GM12878 (cell line): ENCODE measurements around the gene MYL3. TPM values are rescaled to one million over a fixed set of nuclear protein-coding genes. Genes with fewer than 3 reads are reported as not detected.

Experiments
- ATAC-seq: fragments of 200-7000 bp; cut with Tn5 transposase; 3 replicates; pipeline ENCODE4 v1.9.1; 2020; ENCODE audit warnings: mild to moderate bottlenecking, moderate library complexity
- BruUV-seq: library from RNA; stranded (reverse); fragments of 400-500 nt; replicated peaks from 2 replicates; lab custom pipeline; 2021; lab: Mats Ljungman, UMichigan
- CTCF ChIA-PET: fragments of 300-600 bp; sonication (Branson Sonifier 250); formaldehyde crosslinking; extraction: SDS; loops from one replicate; lab custom pipeline; 2021; ENCODE audit warnings: inconsistent platforms; lab: Yijun Ruan, JAX
- POLR2A ChIA-PET: fragments of 350-600 bp; formaldehyde crosslinking; extraction: SDS; loops from one replicate; lab custom pipeline; 2021; ENCODE audit warnings: inconsistent platforms; lab: Charles Lee
- RAD21 ChIA-PET: fragments of 300-600 bp; sonication (Branson Sonifier 250); formaldehyde crosslinking; loops from one replicate; lab custom pipeline; 2023; ENCODE audit warnings: antibody characterized with exemption; ENCODE audit not compliant: unreplicated experiment; lab: Charles Lee
- SMC1A ChIA-PET: fragments of 300-600 bp; sonication (Branson Sonifier 250); formaldehyde crosslinking; loops from one replicate; lab custom pipeline; 2023; ENCODE audit not compliant: unreplicated experiment, uncharacterized antibody; lab: Charles Lee
- DNase-seq: peaks from one replicate; pipeline ENCODE4 v3.0.0-alpha.2; 2011; ENCODE audit warnings: low read depth, low spot score
- FAIRE-seq: peaks from 3 replicates; lab custom pipeline; 2011; peaks lifted over from hg19 to GRCh38; lab: Jason Lieb, UNC
- H2AFZ ChIP-seq: 2 replicates; pipeline ENCODE4 v1.6.0; 2011; ENCODE audit warnings: low read depth, low read length, control low read depth; ENCODE audit not compliant: control insufficient read depth
- H3K27ac ChIP-seq: 2 replicates; pipeline ENCODE4 v1.5.1; 2011; ENCODE audit warnings: control low read depth; ENCODE audit not compliant: control insufficient read depth, insufficient read depth
- H3K27me3 ChIP-seq, 2 experiments: replicated peaks in 1 of 2; 2 replicates each; pipeline versions ENCODE4 v1.6.0 to v1.6.1; 2011; ENCODE audit warnings: low read length in 1 of 2; ENCODE audit not compliant: control insufficient read depth in 2 of 2, insufficient read depth in 2 of 2
- H3K36me3 ChIP-seq, 2 experiments: 2 replicates each; pipeline ENCODE4 v1.5.1; 2011; ENCODE audit warnings: low read length in 1 of 2; ENCODE audit not compliant: control insufficient read depth in 2 of 2, insufficient read depth in 2 of 2
- H3K4me1 ChIP-seq: 2 replicates; pipeline ENCODE4 v1.6.1; 2011; ENCODE audit warnings: mild to moderate bottlenecking, low read length, moderate library complexity, mixed read lengths; ENCODE audit not compliant: control insufficient read depth, insufficient read depth
- H3K4me2 ChIP-seq: 2 replicates; pipeline ENCODE4 v1.6.0; 2011; ENCODE audit warnings: control low read depth; ENCODE audit not compliant: control insufficient read depth, insufficient read depth
- H3K4me3 ChIP-seq: fragments of 200-600 bp; sonication (generic); 2 replicates; pipeline ENCODE4 v1.5.1; 2016
- H3K79me2 ChIP-seq: 2 replicates; pipeline ENCODE4 v1.6.0; 2011; ENCODE audit warnings: low read length; ENCODE audit not compliant: control insufficient read depth, insufficient read depth
- H3K9ac ChIP-seq: 2 replicates; pipeline ENCODE4 v1.8.0; 2011; ENCODE audit warnings: low read length, control low read depth, mixed read lengths; ENCODE audit not compliant: control insufficient read depth, insufficient read depth
- H3K9me3 ChIP-seq: replicated peaks from 3 replicates; pipeline ENCODE4 v1.5.1; 2011; ENCODE audit warnings: mild to moderate bottlenecking, low read length; ENCODE audit not compliant: control insufficient read depth, insufficient read depth
- H4K20me1 ChIP-seq: 2 replicates; pipeline ENCODE4 v1.6.0; 2011; ENCODE audit not compliant: control insufficient read depth, insufficient read depth
- BHLHE40 ChIP-seq, 2 experiments: fragments of 450-650 bp in 1 of 2; IDR thresholded peaks; 2 replicates each; pipeline ENCODE4 v1.6.1; 2011 to 2017; ENCODE audit warnings: low read depth in 2 of 2, borderline replicate concordance in 1 of 2, improper control_type of control experiment in 1 of 2, low read length in 1 of 2, mild to moderate bottlenecking in 1 of 2
- CEBPB ChIP-seq, 2 experiments: fragments of 150-350 bp in 1 of 2; IDR thresholded peaks; 2 replicates each; pipeline ENCODE4 v1.6.1; 2012 to 2014; ENCODE audit warnings: low read depth in 2 of 2, low read length in 2 of 2, borderline replicate concordance in 1 of 2, inconsistent platforms in 1 of 2
- CTCF ChIP-seq, 3 experiments: IDR thresholded peaks in 2 of 3; conservative IDR thresholded peaks in 1 of 3; 2 replicates each; pipeline ENCODE4 v1.5.1; 2011; ENCODE audit warnings: low read depth in 3 of 3, low read length in 3 of 3, mild to moderate bottlenecking in 3 of 3, control low read depth in 2 of 3, moderate library complexity in 2 of 3, inconsistent platforms in 1 of 3, mixed read lengths in 1 of 3; ENCODE audit not compliant: control insufficient read depth in 2 of 3, insufficient read depth in 1 of 3; ENCODE audit errors: extremely low read depth in 1 of 3
- MXI1 ChIP-seq: fragments of 150-350 bp; IDR thresholded peaks from 2 replicates; pipeline ENCODE4 v1.6.1; 2011; ENCODE audit warnings: low read depth, mild to moderate bottlenecking, inconsistent platforms, low read length, improper control_type of control experiment
- NR2F1 ChIP-seq: fragments of 450-650 bp; conservative IDR thresholded peaks from 2 replicates; pipeline ENCODE4 v1.6.1; 2017; ENCODE audit warnings: mild to moderate bottlenecking
- RAD21 ChIP-seq: IDR thresholded peaks from 2 replicates; pipeline ENCODE4 v1.6.1; 2011; ENCODE audit warnings: mild to moderate bottlenecking, low read depth, low read length, moderate library complexity; ENCODE audit not compliant: insufficient read depth
- RUNX3 ChIP-seq: IDR thresholded peaks from 2 replicates; pipeline ENCODE4 v1.6.1; 2012; ENCODE audit warnings: low read length, inconsistent platforms
- SKIL ChIP-seq: fragments of 450-650 bp; IDR thresholded peaks from 2 replicates; pipeline ENCODE4 v1.6.1; 2017; ENCODE audit warnings: mild to moderate bottlenecking, low read depth, inconsistent platforms; ENCODE audit not compliant: poor library complexity, severe bottlenecking
- SMC3 ChIP-seq: IDR thresholded peaks from 2 replicates; pipeline ENCODE4 v1.6.1; 2011; ENCODE audit warnings: low read length, improper control_type of control experiment, borderline replicate concordance
- STAT3 ChIP-seq: IDR thresholded peaks from 2 replicates; pipeline ENCODE4 v1.6.1; 2011; ENCODE audit warnings: low read depth, low read length, improper control_type of control experiment
- YY1 ChIP-seq: IDR thresholded peaks from 2 replicates; pipeline ENCODE4 v1.6.1; 2011; ENCODE audit warnings: low read depth, mild to moderate bottlenecking, low read length
- ZNF592 ChIP-seq: fragments of 450-650 bp; IDR thresholded peaks from 2 replicates; pipeline ENCODE4 v1.6.1; 2017; ENCODE audit warnings: mild to moderate bottlenecking, moderate library complexity
- WGBS: methylation state at CpG from one replicate; pipeline ENCODE4 v1.1.6; 2016; ENCODE audit warnings: low lambda C conversion rate; ENCODE audit not compliant: insufficient replicate concordance, insufficient coverage; ENCODE audit errors: missing lambda C conversion rate; 5-methylcytosine and 5-hydroxymethylcytosine counted together
- in situ Hi-C: fragments of 300-500 bp; cut with MboI; formaldehyde crosslinking; loops from 9 replicates; pipeline ENCODE4 v1.14.3; 2018; ENCODE audit warnings: mixed read lengths
- intact Hi-C: fragments of 100-400 bp; cut with micrococcal nuclease; formaldehyde crosslinking; loops from one replicate; pipeline ENCODE4 v1.14.2; 2022; ENCODE audit not compliant: unreplicated experiment
- polyA plus RNA-seq, 11 experiments: library from polyadenylated mRNA; depleted of rRNA in 4 of 11; unstranded in 6 of 11; stranded (reverse) in 5 of 11; fragments of >200 nt; fragmentation: Nextera tagmentation in 4 of 11; fragmentation: Illumina TruSeq in 1 of 11; extraction: Ambion mirVana in 4 of 11; extraction: Trizol in 1 of 11; gene quantifications; 1 replicate in 1 of 11; 2 replicates in 10 of 11; pipeline versions ENCODE4 v1.2.1 to v1.2.3, GENCODE V29; 2011 to 2016; ENCODE audit warnings: inconsistent platforms in 2 of 11, missing spikeins in 2 of 11, low read depth in 1 of 11
- total RNA-seq, 4 experiments: library from RNA; depleted of rRNA in 3 of 4; stranded (reverse); fragments of >200 nt in 3 of 4; fragmentation: Illumina TruSeq in 1 of 4; extraction: Trizol in 1 of 4; gene quantifications; 2 replicates each; pipeline versions ENCODE4 v1.2.1 to v1.2.3, GENCODE V29; 2013 to 2021

Gene MYL3
- total and polyA plus RNA-seq, 10 of the 15 experiments (the other 5 are each of a cell fraction or from before 2014, with no cell fraction given), result 0.40 TPM; not detected in 9

GRCh38 chr3:46866720-46867549, 3.7 kb upstream of the MYL3 start:
- FAIRE-seq (peak; percentile 66), DNase-seq (no peak), ATAC-seq (peak; percentile 87)
- Histone ChIP-seq H3K27ac (no peak overlapping the region), H3K4me3 (no peak overlapping the region), H3K79me2 (no peaks in the 10 kb centered on the region), H3K27me3 (no peaks in the 10 kb centered on the region; a peak in 1 of 4 replicates), H3K4me1 (no peaks in the 10 kb centered on the region), H4K20me1 (no peaks in the 10 kb centered on the region), H2AFZ (no peak overlapping the region), H3K36me3 (no peaks in the 10 kb centered on the region), H3K9ac (no peak overlapping the region), H3K9me3 (no peaks in the 10 kb centered on the region), H3K4me2 (no peak overlapping the region)
- ChIA-PET POLR2A (no interaction called here), CTCF (interaction anchor here (0.6 to 4.1 kb wide), 18 partner anchors 12 to 504 kb away, joined by 3 to 35 read pairs (median 6); no protein-coding TSS in a partner anchor), RAD21 (interaction anchor here (0.6 to 1.7 kb wide), 7 partner anchors 23 to 164 kb away, joined by 3 to 10 read pairs (median 4); no protein-coding TSS in a partner anchor), SMC1A (interaction anchor here (0.6 to 3.7 kb wide), 6 partner anchors 21 to 248 kb away, joined by 3 to 16 read pairs (median 4); no protein-coding TSS in a partner anchor)
- BruUV-seq, result no TSS peak
- WGBS, result 5% methylated on average over 15 of the region's 15 CpGs
- in situ Hi-C loops, result no loop called here
- intact Hi-C loops, result loop anchor here (1.0 to 2.0 kb wide), 4 partner anchors 28 to 504 kb away; no protein-coding TSS in a partner anchor
- peak; percentile 80 for TF ChIP-seq RAD21
- TF ChIP-seq RUNX3, result peak; percentile 33; the same call in 1 of the 2 replicates
- no peak for TF ChIP-seq SKIL
- TF ChIP-seq MXI1, result 0 out of 2 replicates have a peak, but pooled peaks have one; percentile 32
- no peak for TF ChIP-seq CEBPB (IDR thresholded peaks at IDR 0.05; ENCODE audit: borderline replicate concordance in 1 of 2, low read depth in 2 of 2, low read length in 2 of 2)
- 0 out of 4 replicates have a peak, but pooled peaks of 1 of the 2 experiments have one; percentile 35 for TF ChIP-seq BHLHE40 (IDR thresholded peaks at IDR 0.05; ENCODE audit: borderline replicate concordance in 1 of 2, low read depth in 2 of 2, low read length in 1 of 2)
- TF ChIP-seq YY1, result 0 out of 2 replicates have a peak, but pooled peaks have one; percentile 51
- peak; percentile 90 for TF ChIP-seq SMC3
- 0 out of 2 replicates have a peak, but pooled peaks have one; percentile 28 for TF ChIP-seq ZNF592
- no peak for TF ChIP-seq STAT3
- peak; percentile 91 to 92 (median 92) for TF ChIP-seq CTCF (IDR thresholded peaks at IDR 0.05 in 2 of 3, conservative IDR thresholded peaks at IDR 0.05 in 1 of 3; ENCODE audit: control insufficient read depth in 2 of 3, extremely low read depth in 1 of 3, insufficient read depth in 1 of 3, low read depth in 3 of 3, low read length in 3 of 3)
- TF ChIP-seq NR2F1, result 0 out of 2 replicates have a peak, but pooled peaks have one; percentile 24
